Measurements from ENCODE around the gene ERO1A.

DNA sequence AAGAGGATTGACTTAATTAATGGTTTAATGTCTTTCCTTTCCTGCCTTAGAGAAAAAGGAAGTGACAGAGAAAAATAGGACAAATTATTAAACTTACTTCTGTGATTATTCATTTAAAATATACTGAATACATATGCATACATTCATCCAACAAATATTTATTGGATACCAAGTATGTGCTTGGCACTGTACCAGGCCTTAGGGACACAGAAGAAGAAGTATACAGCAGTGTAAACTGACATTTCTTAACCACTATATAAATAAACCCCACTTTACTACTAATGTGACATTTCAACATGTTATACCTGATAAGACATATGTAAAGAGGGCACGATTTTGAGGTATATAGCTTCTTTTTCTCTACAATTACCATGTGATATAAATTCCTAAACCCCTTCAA, 53.6 kb downstream of the ERO1A start:
- TF ChIP-seq THRAP3 (IDR thresholded peaks at IDR 0.05; ENCODE audit: borderline replicate concordance) (no peak), ILK (tag; IDR thresholded peaks at IDR 0.05; ENCODE audit: borderline replicate concordance, low read depth) (no peak), PYGO2 (tag; IDR thresholded peaks at IDR 0.05) (no peak), TAF1 (IDR thresholded peaks at IDR 0.05; ENCODE audit: control insufficient read depth, extremely low read depth, insufficient read depth, low read length, severe bottlenecking) (no peak), NONO (IDR thresholded peaks at IDR 0.05; ENCODE audit: low read depth in 2 of 2, low read length in 1 of 2) (no peak), ZNF583 (CRISPR knock-in tag; IDR thresholded peaks at IDR 0.05) (no peak), ZFX (CRISPR knock-in tag; IDR thresholded peaks at IDR 0.05) (no peak), ZNF77 (CRISPR knock-in tag; IDR thresholded peaks at IDR 0.05) (no peak), POU5F1 (IDR thresholded peaks at IDR 0.05; ENCODE audit: borderline replicate concordance, low read depth, low read length, partially characterized antibody) (no peak)
- TF ChIP-seq, protein P1, sequence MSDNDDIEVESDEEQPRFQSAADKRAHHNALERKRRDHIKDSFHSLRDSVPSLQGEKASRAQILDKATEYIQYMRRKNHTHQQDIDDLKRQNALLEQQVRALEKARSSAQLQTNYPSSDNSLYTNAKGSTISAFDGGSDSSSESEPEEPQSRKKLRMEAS (CRISPR knock-in tag; IDR thresholded peaks at IDR 0.05) = no peak
- TF ChIP-seq, protein P2, sequence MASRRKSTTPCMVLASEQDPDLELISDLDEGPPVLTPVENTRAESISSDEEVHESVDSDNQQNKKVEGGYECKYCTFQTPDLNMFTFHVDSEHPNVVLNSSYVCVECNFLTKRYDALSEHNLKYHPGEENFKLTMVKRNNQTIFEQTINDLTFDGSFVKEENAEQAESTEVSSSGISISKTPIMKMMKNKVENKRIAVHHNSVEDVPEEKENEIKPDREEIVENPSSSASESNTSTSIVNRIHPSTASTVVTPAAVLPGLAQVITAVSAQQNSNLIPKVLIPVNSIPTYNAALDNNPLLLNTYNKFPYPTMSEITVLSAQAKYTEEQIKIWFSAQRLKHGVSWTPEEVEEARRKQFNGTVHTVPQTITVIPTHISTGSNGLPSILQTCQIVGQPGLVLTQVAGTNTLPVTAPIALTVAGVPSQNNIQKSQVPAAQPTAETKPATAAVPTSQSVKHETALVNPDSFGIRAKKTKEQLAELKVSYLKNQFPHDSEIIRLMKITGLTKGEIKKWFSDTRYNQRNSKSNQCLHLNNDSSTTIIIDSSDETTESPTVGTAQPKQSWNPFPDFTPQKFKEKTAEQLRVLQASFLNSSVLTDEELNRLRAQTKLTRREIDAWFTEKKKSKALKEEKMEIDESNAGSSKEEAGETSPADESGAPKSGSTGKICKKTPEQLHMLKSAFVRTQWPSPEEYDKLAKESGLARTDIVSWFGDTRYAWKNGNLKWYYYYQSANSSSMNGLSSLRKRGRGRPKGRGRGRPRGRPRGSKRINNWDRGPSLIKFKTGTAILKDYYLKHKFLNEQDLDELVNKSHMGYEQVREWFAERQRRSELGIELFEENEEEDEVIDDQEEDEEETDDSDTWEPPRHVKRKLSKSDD (conservative IDR thresholded peaks at IDR 0.05; ENCODE audit: low read length) = no peak
- TF ChIP-seq, protein P3, sequence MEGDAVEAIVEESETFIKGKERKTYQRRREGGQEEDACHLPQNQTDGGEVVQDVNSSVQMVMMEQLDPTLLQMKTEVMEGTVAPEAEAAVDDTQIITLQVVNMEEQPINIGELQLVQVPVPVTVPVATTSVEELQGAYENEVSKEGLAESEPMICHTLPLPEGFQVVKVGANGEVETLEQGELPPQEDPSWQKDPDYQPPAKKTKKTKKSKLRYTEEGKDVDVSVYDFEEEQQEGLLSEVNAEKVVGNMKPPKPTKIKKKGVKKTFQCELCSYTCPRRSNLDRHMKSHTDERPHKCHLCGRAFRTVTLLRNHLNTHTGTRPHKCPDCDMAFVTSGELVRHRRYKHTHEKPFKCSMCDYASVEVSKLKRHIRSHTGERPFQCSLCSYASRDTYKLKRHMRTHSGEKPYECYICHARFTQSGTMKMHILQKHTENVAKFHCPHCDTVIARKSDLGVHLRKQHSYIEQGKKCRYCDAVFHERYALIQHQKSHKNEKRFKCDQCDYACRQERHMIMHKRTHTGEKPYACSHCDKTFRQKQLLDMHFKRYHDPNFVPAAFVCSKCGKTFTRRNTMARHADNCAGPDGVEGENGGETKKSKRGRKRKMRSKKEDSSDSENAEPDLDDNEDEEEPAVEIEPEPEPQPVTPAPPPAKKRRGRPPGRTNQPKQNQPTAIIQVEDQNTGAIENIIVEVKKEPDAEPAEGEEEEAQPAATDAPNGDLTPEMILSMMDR (IDR thresholded peaks at IDR 0.05 in 2 of 3, conservative IDR thresholded peaks at IDR 0.05 in 1 of 3; ENCODE audit: insufficient read depth in 2 of 3, low read depth in 1 of 3, low read length in 3 of 3) = no peak
- TF ChIP-seq, protein P4, sequence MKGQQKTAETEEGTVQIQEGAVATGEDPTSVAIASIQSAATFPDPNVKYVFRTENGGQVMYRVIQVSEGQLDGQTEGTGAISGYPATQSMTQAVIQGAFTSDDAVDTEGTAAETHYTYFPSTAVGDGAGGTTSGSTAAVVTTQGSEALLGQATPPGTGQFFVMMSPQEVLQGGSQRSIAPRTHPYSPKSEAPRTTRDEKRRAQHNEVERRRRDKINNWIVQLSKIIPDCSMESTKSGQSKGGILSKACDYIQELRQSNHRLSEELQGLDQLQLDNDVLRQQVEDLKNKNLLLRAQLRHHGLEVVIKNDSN (CRISPR knock-in tag; IDR thresholded peaks at IDR 0.05) = no peak

All from K562 (cell line).